Pulmonary artery endothelial cell (primary cell): ENCODE measurements around the gene JAM2. TPM values are rescaled to one million over a fixed set of nuclear protein-coding genes. Genes with fewer than 3 reads are reported as not detected.
A peak's percentile ranks its signal among the peaks of the same experiment; 100 is the strongest.
"Not testable (repeated sequence)": the region's sequence is repeated elsewhere in the genome, so short reads cannot be mapped to it uniquely, and the experiment has no call there.

Experiments
- DNase-seq: peaks from one replicate; pipeline ENCODE4 v3.0.0-alpha.2; 2011; ENCODE audit warnings: low read depth, low spot score
- total RNA-seq: library from RNA; depleted of rRNA; stranded (reverse); fragments of >200 nt; gene quantifications from 2 replicates; pipeline ENCODE4 v1.2.3, GENCODE V29; 2014

JAM2 gene
- total RNA-seq, result 2.2 TPM in 2 replicates

- DNase-seq, result no peak
Observed at GRCh38 chr21:25638660-25639550, at the start of gene JAM2. TSS of gene JAM2 (plus strand) at chr21:25639258. CDS start at chr21:25639822, 564 bp downstream.

GRCh38 chr21:25589887-25590286 is 49.2 kb upstream of the JAM2 start:
- no peak for DNase-seq

- DNase-seq, result peak; percentile 39
Observed at GRCh38 chr21:25607151-25608043, 31.7 kb upstream of the JAM2 start, which contains the start of gene MRPL39. TSS of gene MRPL39 (minus strand) at chr21:25607481. CDS start at chr21:25607475, 6 bp downstream.

GRCh38 chr21:25608044-25608737 is 30.9 kb upstream of the JAM2 start:
- peak; percentile 45 for DNase-seq

- no peak for DNase-seq
Observed at GRCh38 chr21:25614441-25614840, 24.6 kb upstream of the JAM2 start.

- no peak for DNase-seq
Observed at GRCh38 chr21:25615880-25616279, 23.2 kb upstream of the JAM2 start.

GRCh38 chr21:25619198-25619597 is 19.9 kb upstream of the JAM2 start:
- DNase-seq, result no peak

GRCh38 chr21:25624511-25624910 is 14.5 kb upstream of the JAM2 start:
- no peak for DNase-seq

- no peak for DNase-seq
Observed at GRCh38 chr21:25625036-25625435, 14.0 kb upstream of the JAM2 start.

- not testable (repeated sequence) for DNase-seq
Observed at GRCh38 chr21:25625776-25626555, 13.1 kb upstream of the JAM2 start.

- no peak for DNase-seq
Observed at GRCh38 chr21:25626757-25627156, 12.3 kb upstream of the JAM2 start.

- DNase-seq, result no peak
Observed at GRCh38 chr21:25632296-25632695, 6.8 kb upstream of the JAM2 start.

- no peak for DNase-seq
Observed at GRCh38 chr21:25635310-25635709, 3.7 kb upstream of the JAM2 start.

GRCh38 chr21:25636727-25637126 is 2.3 kb upstream of the JAM2 start:
- DNase-seq, result no peak

- no peak for DNase-seq
Observed at GRCh38 chr21:25637851-25638659, 1.0 kb upstream of the JAM2 start.

GRCh38 chr21:25639551-25640201 is 618 bp downstream of the JAM2 start:
- DNase-seq, result no peak

- DNase-seq, result no peak
Observed at GRCh38 chr21:25640202-25640942, 1.3 kb downstream of the JAM2 start.

GRCh38 chr21:25640943-25641292 is 1.9 kb downstream of the JAM2 start:
- no peak for DNase-seq

- no peak for DNase-seq
Observed at GRCh38 chr21:25643486-25643885, 4.4 kb downstream of the JAM2 start.
